ENCODE data around the gene CENPH. TPM values are rescaled to one million over a fixed set of nuclear protein-coding genes. Genes with fewer than 3 reads are reported as not detected.
"Not testable (repeated sequence)": the region's sequence is repeated elsewhere in the genome, so short reads cannot be mapped to it uniquely, and the experiment has no call there.

Gene CENPH
- total RNA-seq, 2 donors from 2014 or later = 3.9 to 5.9 TPM

DNA sequence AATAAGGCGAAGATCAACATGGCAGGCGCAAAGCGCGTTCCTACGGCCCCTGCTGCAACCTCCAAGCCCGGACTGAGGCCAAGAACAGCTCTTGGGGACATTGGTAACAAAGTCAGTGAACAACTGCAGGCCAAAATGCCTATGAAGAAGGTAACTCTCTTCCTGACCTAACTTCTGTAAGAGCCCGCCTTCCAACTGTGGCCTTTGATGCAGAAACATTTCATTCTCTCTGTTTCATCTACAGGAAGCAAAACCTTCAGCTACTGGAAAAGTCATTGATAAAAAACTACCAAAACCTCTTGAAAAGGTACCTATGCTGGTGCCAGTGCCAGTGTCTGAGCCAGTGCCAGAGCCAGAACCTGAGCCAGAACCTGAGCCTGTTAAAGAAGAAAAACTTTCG lies 21.5 kb upstream of the CENPH start:
- ATAC-seq (no peak), DNase-seq (no peak)
- Mint-ChIP-seq H3K36me3 (ENCODE audit: low read depth) (no peaks in the 10 kb centered on the region), H3K4me3 (peak overlapping the region; percentile 93), H3K27me3 (no peaks in the 10 kb centered on the region), H3K27ac (peak overlapping the region; percentile 95), H3K4me1 (peaks cover 7% of the 10 kb centered on the region)
- no peaks in the 10 kb centered on the region for H3K9me3 ChIP-seq (ENCODE audit: control insufficient read depth, low read length, poor library complexity, severe bottlenecking)

- no peak overlapping the region for H3K27ac Mint-ChIP-seq
These were observed 18.9 kb upstream of the CENPH start for GRCh38 chr5:69170495-69170894.

GRCh38 chr5:69170969-69171368 lies 18.4 kb upstream of the CENPH start:
- Mint-ChIP-seq H3K27me3 (no peaks in the 10 kb centered on the region), H3K4me1 (peaks cover 7% of the 10 kb centered on the region), H3K27ac (no peak overlapping the region), H3K36me3 (ENCODE audit: low read depth) (no peaks in the 10 kb centered on the region), H3K4me3 (no peak overlapping the region)
- ATAC-seq (no peak), DNase-seq (no peak)
- H3K9me3 ChIP-seq (ENCODE audit: control insufficient read depth, low read length, poor library complexity, severe bottlenecking) = no peaks in the 10 kb centered on the region

More at GRCh38 chr5:69170495-69170894, 18.9 kb upstream of the CENPH start:
- Mint-ChIP-seq H3K4me3 (no peak overlapping the region), H3K36me3 (ENCODE audit: low read depth) (no peaks in the 10 kb centered on the region), H3K27me3 (no peaks in the 10 kb centered on the region), H3K4me1 (peaks cover 7% of the 10 kb centered on the region)
- ATAC-seq (no peak), DNase-seq (no peak)
- no peaks in the 10 kb centered on the region for H3K9me3 ChIP-seq (ENCODE audit: control insufficient read depth, low read length, poor library complexity, severe bottlenecking)

GRCh38 chr5:69181659-69182293 lies 7.6 kb upstream of the CENPH start:
- not testable (repeated sequence) for H3K27me3 Mint-ChIP-seq; H3K4me1 Mint-ChIP-seq; H3K9me3 ChIP-seq (ENCODE audit: control insufficient read depth, low read length, poor library complexity, severe bottlenecking); H3K27ac Mint-ChIP-seq; H3K4me3 Mint-ChIP-seq; H3K36me3 Mint-ChIP-seq (ENCODE audit: low read depth); ATAC-seq; DNase-seq

DNA sequence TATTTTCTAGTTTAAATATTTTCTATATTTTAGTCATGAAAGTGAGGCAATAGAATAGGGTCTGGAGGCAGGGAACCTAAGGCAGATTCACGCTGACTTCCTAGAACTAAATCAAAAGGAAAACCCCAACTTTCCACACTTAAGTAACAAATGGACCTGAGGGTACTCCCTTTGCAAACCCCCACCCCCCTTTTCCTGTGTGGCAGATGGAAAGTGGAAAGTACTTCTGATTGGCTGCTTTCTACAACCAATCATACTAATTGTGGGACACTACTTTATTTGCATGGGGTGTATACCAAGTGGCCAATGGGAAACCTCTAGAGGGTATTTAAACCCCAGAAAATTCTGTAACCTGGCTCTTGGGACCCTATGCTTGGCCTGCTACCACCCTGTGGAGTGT lies 4.8 kb upstream of the CENPH start:
- Mint-ChIP-seq H3K4me1 (peaks cover 3% of the 10 kb centered on the region), H3K36me3 (ENCODE audit: low read depth) (no peaks in the 10 kb centered on the region)

DNA sequence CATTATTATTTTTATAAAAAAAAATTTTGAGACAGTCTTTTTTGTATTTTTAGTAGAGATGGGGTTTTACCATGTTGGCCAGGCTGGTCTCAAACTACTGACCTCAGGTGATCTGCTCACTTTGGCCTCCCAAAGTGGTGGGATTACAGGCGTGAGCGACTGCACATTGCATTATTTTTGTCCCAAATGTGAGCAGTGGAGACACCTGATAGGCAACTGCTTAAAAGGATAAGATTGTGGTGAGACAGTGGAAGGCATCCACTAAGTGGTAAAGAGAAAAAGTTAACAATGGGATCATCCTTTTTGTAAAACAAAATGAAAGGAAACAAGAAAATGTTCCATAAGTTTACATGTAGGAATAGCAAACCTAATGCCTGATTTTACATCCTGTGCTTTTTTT lies 2.0 kb upstream of the CENPH start:
- DNase-seq (no peak), ATAC-seq (no peak)
- peaks cover 7% of the 10 kb centered on the region for H3K4me1 Mint-ChIP-seq
- H3K4me3 Mint-ChIP-seq = no peak overlapping the region
- H3K9me3 ChIP-seq (ENCODE audit: control insufficient read depth, low read length, poor library complexity, severe bottlenecking) = no peaks in the 10 kb centered on the region
- no peaks in the 10 kb centered on the region for H3K36me3 Mint-ChIP-seq (ENCODE audit: low read depth)
- H3K27me3 Mint-ChIP-seq = no peaks in the 10 kb centered on the region
- peak overlapping the region; percentile 92 for H3K27ac Mint-ChIP-seq

More for the DNA sequence above, 4.8 kb upstream of the CENPH start:
- H3K9me3 ChIP-seq (ENCODE audit: control insufficient read depth, low read length, poor library complexity, severe bottlenecking) = no peaks in the 10 kb centered on the region
- H3K4me3 Mint-ChIP-seq = no peak overlapping the region
- no peaks in the 10 kb centered on the region for H3K27me3 Mint-ChIP-seq
- ATAC-seq = no peak
- no peak for DNase-seq
- H3K27ac Mint-ChIP-seq = no peak overlapping the region

DNA sequence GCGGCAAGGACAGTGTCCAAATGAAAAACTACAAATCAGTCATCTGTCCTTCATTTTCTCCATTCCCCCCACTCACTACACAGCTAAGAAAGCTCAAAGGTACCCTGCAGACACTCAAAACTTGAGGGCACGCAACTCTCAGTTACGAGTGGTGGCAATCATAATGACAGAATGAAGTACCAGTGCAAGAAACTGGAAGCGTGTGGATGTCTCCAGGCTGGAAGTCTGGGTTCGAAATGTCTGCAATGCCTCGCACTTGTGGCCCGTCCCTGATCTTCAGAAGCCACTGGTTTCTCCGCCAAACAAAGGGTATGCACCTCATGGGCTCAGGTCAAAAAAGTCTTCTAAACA lies 597 bp upstream of the CENPH start:
- Mint-ChIP-seq H3K4me3 (peak overlapping the region; percentile 92), H3K27me3 (no peaks in the 10 kb centered on the region), H3K27ac (peak overlapping the region; percentile 92), H3K36me3 (ENCODE audit: low read depth) (no peaks in the 10 kb centered on the region), H3K4me1 (peaks cover 7% of the 10 kb centered on the region)
- DNase-seq (no peak), ATAC-seq (no peak)
- H3K9me3 ChIP-seq (ENCODE audit: control insufficient read depth, low read length, poor library complexity, severe bottlenecking) = no peaks in the 10 kb centered on the region

DNA sequence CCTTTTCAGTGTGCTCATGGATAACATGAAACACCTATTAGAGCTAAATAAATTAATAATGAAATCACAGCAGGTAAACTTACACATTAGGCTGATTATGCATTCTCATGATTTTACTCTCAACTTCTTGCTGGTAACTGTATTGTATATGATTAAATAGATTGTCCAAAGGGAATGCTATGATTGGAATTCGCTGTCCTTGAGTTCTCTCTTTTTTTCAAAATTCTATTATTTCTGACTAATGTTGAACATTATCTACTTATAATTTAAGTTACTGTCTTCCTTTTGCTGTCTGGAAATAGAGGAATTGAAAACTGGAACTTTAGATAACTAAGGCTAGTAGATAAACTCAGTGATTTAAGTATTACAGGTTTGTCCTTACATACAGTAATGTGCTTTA lies 13.1 kb downstream of the CENPH start:
- ATAC-seq (no peak), DNase-seq (no peak)
- H3K4me1 Mint-ChIP-seq = no peaks in the 10 kb centered on the region
- H3K9me3 ChIP-seq (ENCODE audit: control insufficient read depth, low read length, poor library complexity, severe bottlenecking) = no peaks in the 10 kb centered on the region
- no peak overlapping the region for H3K4me3 Mint-ChIP-seq
- H3K27me3 Mint-ChIP-seq = no peaks in the 10 kb centered on the region
- H3K36me3 Mint-ChIP-seq (ENCODE audit: low read depth) = no peaks in the 10 kb centered on the region
- no peak overlapping the region for H3K27ac Mint-ChIP-seq

GRCh38 chr5:69206528-69207190 lies 17.3 kb downstream of the CENPH start:
- DNase-seq (no peak), ATAC-seq (no peak)
- no peak overlapping the region for H3K27ac Mint-ChIP-seq
- no peaks in the 10 kb centered on the region for H3K27me3 Mint-ChIP-seq
- no peaks in the 10 kb centered on the region for H3K4me1 Mint-ChIP-seq
- H3K36me3 Mint-ChIP-seq (ENCODE audit: low read depth) = no peaks in the 10 kb centered on the region
- no peaks in the 10 kb centered on the region for H3K9me3 ChIP-seq (ENCODE audit: control insufficient read depth, low read length, poor library complexity, severe bottlenecking)
- no peak overlapping the region for H3K4me3 Mint-ChIP-seq

- DNase-seq (no peak), ATAC-seq (no peak)
- Mint-ChIP-seq H3K36me3 (ENCODE audit: low read depth) (no peaks in the 10 kb centered on the region), H3K4me1 (no peaks in the 10 kb centered on the region), H3K27ac (no peak overlapping the region), H3K4me3 (no peak overlapping the region), H3K27me3 (no peaks in the 10 kb centered on the region)
- H3K9me3 ChIP-seq (ENCODE audit: control insufficient read depth, low read length, poor library complexity, severe bottlenecking) = no peaks in the 10 kb centered on the region
These were observed 20.2 kb downstream of the CENPH start for GRCh38 chr5:69209602-69210001.

DNA sequence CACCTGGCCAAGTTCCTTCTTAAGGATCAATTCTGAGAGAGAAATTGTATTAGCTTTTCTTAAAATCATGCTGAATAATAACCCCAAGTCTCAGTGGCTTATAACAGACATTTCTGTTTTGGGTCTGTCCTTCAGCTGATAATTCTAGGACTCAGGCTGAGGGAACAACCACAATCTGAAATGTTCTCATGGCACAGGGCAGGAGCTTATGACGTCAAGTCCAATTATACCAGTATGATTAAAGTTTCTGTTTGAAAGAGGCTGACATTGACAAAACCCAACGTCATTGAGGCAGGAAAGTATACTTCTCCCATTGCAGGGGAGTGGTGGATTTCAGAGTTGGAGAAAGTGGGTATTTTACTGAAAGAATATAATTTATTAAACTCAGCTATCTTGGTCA lies 21.8 kb downstream of the CENPH start:
- DNase-seq (no peak), ATAC-seq (no peak)
- H3K4me1 Mint-ChIP-seq = no peaks in the 10 kb centered on the region
- no peak overlapping the region for H3K4me3 Mint-ChIP-seq
- no peaks in the 10 kb centered on the region for H3K27me3 Mint-ChIP-seq
- no peaks in the 10 kb centered on the region for H3K36me3 Mint-ChIP-seq (ENCODE audit: low read depth)
- no peak overlapping the region for H3K27ac Mint-ChIP-seq
- H3K9me3 ChIP-seq (ENCODE audit: control insufficient read depth, low read length, poor library complexity, severe bottlenecking) = no peaks in the 10 kb centered on the region

DNA sequence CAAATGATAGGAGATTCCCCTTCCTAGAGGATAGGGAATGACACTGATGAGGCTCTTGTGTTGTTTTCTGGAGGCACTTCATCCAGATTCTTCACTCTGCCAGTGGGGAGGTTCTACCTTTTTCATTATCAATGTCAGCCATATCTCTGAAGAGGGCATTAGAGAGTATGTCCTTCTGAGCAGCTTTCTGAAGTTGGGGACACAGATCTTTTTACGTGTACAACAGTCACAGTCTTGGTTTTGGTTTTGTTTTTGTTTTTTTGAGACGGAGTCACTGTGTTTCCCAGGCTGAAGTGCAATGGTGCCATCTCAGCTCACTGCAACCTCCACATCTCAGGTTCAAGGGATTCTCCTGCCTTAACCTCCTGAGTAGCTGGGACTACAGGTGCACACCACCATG lies 22.6 kb downstream of the CENPH start:
- no peak overlapping the region for H3K27ac Mint-ChIP-seq
- H3K4me3 Mint-ChIP-seq = peak overlapping the region; percentile 28
- H3K27me3 Mint-ChIP-seq = no peaks in the 10 kb centered on the region
- ATAC-seq (peak; percentile 47), DNase-seq (no peak)
- no peaks in the 10 kb centered on the region for H3K9me3 ChIP-seq (ENCODE audit: control insufficient read depth, low read length, poor library complexity, severe bottlenecking)
- H3K4me1 Mint-ChIP-seq = no peaks in the 10 kb centered on the region
- no peaks in the 10 kb centered on the region for H3K36me3 Mint-ChIP-seq (ENCODE audit: low read depth)

- ATAC-seq = no peak
- H3K4me1 Mint-ChIP-seq = peaks cover 7% of the 10 kb centered on the region
- peaks cover 2% of the 10 kb centered on the region for H3K36me3 Mint-ChIP-seq (ENCODE audit: low read depth)
- no peak for DNase-seq
- no peaks in the 10 kb centered on the region for H3K27me3 Mint-ChIP-seq
- H3K4me3 Mint-ChIP-seq = no peak overlapping the region
- no peak overlapping the region for H3K27ac Mint-ChIP-seq
- H3K9me3 ChIP-seq (ENCODE audit: control insufficient read depth, low read length, poor library complexity, severe bottlenecking) = no peaks in the 10 kb centered on the region
These were observed 24.3 kb downstream of the CENPH start for GRCh38 chr5:69213513-69214215.

DNA sequence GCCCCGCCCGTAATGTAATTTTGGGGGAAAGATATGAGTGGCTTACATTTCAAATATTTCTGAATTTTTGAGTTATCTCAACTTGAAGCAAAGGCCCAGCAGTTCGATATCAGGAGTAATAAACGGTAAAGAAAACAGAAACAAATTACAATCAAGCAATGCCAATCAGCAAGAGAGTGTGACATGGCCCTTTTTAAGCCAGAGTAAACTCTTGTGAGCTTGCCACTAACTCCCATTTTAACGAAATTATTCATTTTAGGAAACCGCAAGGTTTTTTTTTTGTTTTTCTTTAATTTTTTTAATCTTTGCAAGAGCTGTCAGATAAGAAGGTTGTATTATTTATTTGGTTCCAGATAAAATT lies 27.7 kb downstream of the CENPH start:
- ATAC-seq = no peak
- DNase-seq = no peak
- Mint-ChIP-seq H3K27ac (peak overlapping the region; percentile 99), H3K4me1 (peaks cover 15% of the 10 kb centered on the region), H3K36me3 (ENCODE audit: low read depth) (peaks cover 3% of the 10 kb centered on the region), H3K27me3 (no peaks in the 10 kb centered on the region), H3K4me3 (peak overlapping the region; percentile 98)
- H3K9me3 ChIP-seq (ENCODE audit: control insufficient read depth, low read length, poor library complexity, severe bottlenecking) = no peaks in the 10 kb centered on the region
